T-cell (primary cell): ENCODE results near the gene RAPGEF4. TPM values are rescaled to one million over a fixed set of nuclear protein-coding genes. Genes with fewer than 3 reads are reported as not detected.

Experiments used
- ATAC-seq, 4 experiments: fragments of 200-7000 bp in 3 of 4; fragments of 150-1000 bp in 1 of 4; cut with Tn5 transposase; replicated peaks in 1 of 4; 1 replicate in 3 of 4; 2 replicates in 1 of 4; pipeline ENCODE4 v1.10.0; 2021; ENCODE audit warnings: moderate library complexity in 3 of 4, mild to moderate bottlenecking in 2 of 4, moderate number of reproducible peaks in 1 of 4
- CTCF ChIA-PET, 2 donors: fragments of 300-600 bp; sonication (Branson Sonifier 250); formaldehyde crosslinking; loops; one replicate each; lab custom pipeline; 2022; ENCODE audit warnings: antibody characterized with exemption in 2 of 2; lab: Charles Lee
- POLR2A ChIA-PET, 2 donors: fragments of 300-600 bp; sonication (Branson Sonifier 250); formaldehyde crosslinking; loops; one replicate each; lab custom pipeline; 2022; ENCODE audit warnings: antibody characterized with exemption in 2 of 2; lab: Charles Lee
- DNase-seq, 35 experiments: peaks; one replicate each; pipeline versions ENCODE4 v3.0.0 to v3.0.0-alpha.2; 2013 to 2023
- H3K27ac ChIP-seq: one replicate; pipeline ENCODE4 v1.5.1; 2013; ENCODE audit warnings: low read length
- H3K27me3 ChIP-seq, 2 experiments: replicated peaks in 1 of 2; 1 replicate in 1 of 2; 2 replicates in 1 of 2; pipeline versions ENCODE4 v1.6.1 to v1.7.0; 2013; ENCODE audit warnings: low read length in 1 of 2, mixed read lengths in 1 of 2; ENCODE audit not compliant: control insufficient read depth in 2 of 2, insufficient read depth in 2 of 2; ENCODE audit errors: extremely low read depth in 1 of 2
- H3K36me3 ChIP-seq, 2 donors: 1 replicate in 1 of 2; 2 replicates in 1 of 2; pipeline versions ENCODE4 v1.6.1 to v1.7.0; 2013; ENCODE audit warnings: low read length in 1 of 2; ENCODE audit not compliant: control insufficient read depth in 2 of 2, insufficient read depth in 1 of 2; ENCODE audit errors: extremely low read depth in 1 of 2
- H3K4me1 ChIP-seq, 2 experiments: 1 replicate in 1 of 2; 2 replicates in 1 of 2; pipeline versions ENCODE4 v1.6.1 to v1.7.0; 2013; ENCODE audit warnings: low read length in 2 of 2, mixed read lengths in 1 of 2; ENCODE audit not compliant: insufficient read depth in 2 of 2, control insufficient read depth in 1 of 2; ENCODE audit errors: extremely low read depth in 1 of 2
- H3K4me3 ChIP-seq, 2 donors: 1 replicate in 1 of 2; 2 replicates in 1 of 2; pipeline versions ENCODE4 v1.5.1 to v1.7.0; 2013; ENCODE audit warnings: mild to moderate bottlenecking in 2 of 2, low read length in 1 of 2, moderate library complexity in 1 of 2; ENCODE audit not compliant: control insufficient read depth in 1 of 2; ENCODE audit errors: extremely low read depth in 1 of 2
- H3K9me3 ChIP-seq: 2 replicates; pipeline ENCODE4 v1.7.0; 2013
- H3K27ac Mint-ChIP-seq, 2 donors: one replicate each; pipeline ENCODE4 v1.8.0; 2020 to 2021; ENCODE audit warnings: mild to moderate bottlenecking in 2 of 2, mixed read lengths in 2 of 2
- H3K27me3 Mint-ChIP-seq, 2 donors: one replicate each; pipeline ENCODE4 v1.8.0; 2021 to 2022; ENCODE audit warnings: mixed read lengths in 2 of 2
- H3K36me3 Mint-ChIP-seq: one replicate; pipeline ENCODE4 v1.8.0; 2021; ENCODE audit warnings: mixed read lengths
- H3K4me1 Mint-ChIP-seq, 3 donors: one replicate each; pipeline ENCODE4 v1.8.0; 2020 to 2022; ENCODE audit warnings: mixed read lengths in 3 of 3, mild to moderate bottlenecking in 1 of 3
- H3K4me3 Mint-ChIP-seq, 3 donors: one replicate each; pipeline ENCODE4 v1.8.0; 2020 to 2022; ENCODE audit warnings: mild to moderate bottlenecking in 3 of 3, mixed read lengths in 3 of 3, moderate library complexity in 3 of 3
- H3K9me3 Mint-ChIP-seq, 3 donors: one replicate each; pipeline ENCODE4 v1.8.0; 2020 to 2022; ENCODE audit warnings: mixed read lengths in 3 of 3
- WGBS: methylation state at CpG from one replicate; pipeline ENCODE4 v1.1.5; 2013; ENCODE audit warnings: missing lambda C conversion rate; ENCODE audit not compliant: insufficient coverage; 5-methylcytosine and 5-hydroxymethylcytosine counted together
- total RNA-seq, 35 experiments: library from RNA in 6 of 35; stranded (reverse) in 6 of 35; fragments of 120-200 nt in 1 of 35; gene quantifications; one replicate each; pipeline versions ENCODE4 v1.2.1 to v1.2.4 and lab custom pipeline; 2013 to 2026

RAPGEF4 gene
- total RNA-seq, 5 donors from 2014 or later (not counting 1 experiment from before 2014, with no cell fraction given): 0.18 to 2.5 (median 0.38) TPM

- Mint-ChIP-seq H3K36me3 (no peaks in the 10 kb centered on the region), H3K4me3 (no peak overlapping the region), H3K4me1 (peaks cover 21 to 27% (median 26%) of the 10 kb centered on the region in 3 donors), H3K9me3 (no peaks in the 10 kb centered on the region), H3K27me3 (peaks cover 6 to 15% of the 10 kb centered on the region in 2 donors), H3K27ac (no peak overlapping the region)
- Histone ChIP-seq H3K27me3 (no peaks in the 10 kb centered on the region), H3K27ac (no peak overlapping the region), H3K36me3 (no peaks in the 10 kb centered on the region), H3K4me1 (peaks cover 12 to 23% of the 10 kb centered on the region in 2 experiments), H3K9me3 (no peaks in the 10 kb centered on the region), H3K4me3 (no peak overlapping the region)
- WGBS: no CpG with 5 or more reads among the region's 3 CpGs
- DNase-seq: no peak
- POLR2A ChIA-PET: no interaction called here
- CTCF ChIA-PET: interaction anchor here in 1 of 2 donors (1.0 kb wide), 1 partner anchor 16 kb away, joined by 5 read pairs; no protein-coding TSS in a partner anchor
- ATAC-seq: no peak
Measured at GRCh38 chr2:172947461-172948153, 212.0 kb downstream of the RAPGEF4 start.

GRCh38 chr2:172949522-172949921, 213.9 kb downstream of the RAPGEF4 start:
- no peaks in the 10 kb centered on the region for H3K9me3 ChIP-seq
- POLR2A ChIA-PET: no interaction called here
- Mint-ChIP-seq H3K4me3 (no peak overlapping the region), H3K9me3 (no peaks in the 10 kb centered on the region), H3K36me3 (no peaks in the 10 kb centered on the region), H3K27ac (no peak overlapping the region), H3K27me3 (peaks cover 6 to 14% of the 10 kb centered on the region in 2 donors), H3K4me1 (peaks cover 5 to 8% (median 8%) of the 10 kb centered on the region in 3 donors)
- H3K36me3 ChIP-seq: no peaks in the 10 kb centered on the region
- peaks cover 0 to 8% of the 10 kb centered on the region in 2 experiments for H3K4me1 ChIP-seq
- DNase-seq: no peak
- no peaks in the 10 kb centered on the region for H3K27me3 ChIP-seq
- no peak overlapping the region for H3K27ac ChIP-seq
- ATAC-seq: no peak
- CTCF ChIA-PET: no interaction called here
- no peak overlapping the region for H3K4me3 ChIP-seq

- Histone ChIP-seq H3K27me3 (no peaks in the 10 kb centered on the region), H3K36me3 (no peaks in the 10 kb centered on the region), H3K9me3 (no peaks in the 10 kb centered on the region), H3K4me1 (no peaks in the 10 kb centered on the region), H3K4me3 (no peak overlapping the region), H3K27ac (no peak overlapping the region)
- Mint-ChIP-seq H3K36me3 (no peaks in the 10 kb centered on the region), H3K4me1 (no peaks in the 10 kb centered on the region), H3K27ac (no peak overlapping the region), H3K4me3 (no peak overlapping the region), H3K27me3 (peaks cover 6 to 11% of the 10 kb centered on the region in 2 donors), H3K9me3 (no peaks in the 10 kb centered on the region)
- ChIA-PET POLR2A (no interaction called here), CTCF (no interaction called here)
- ATAC-seq: no peak
- DNase-seq: no peak
Measured at GRCh38 chr2:172950565-172950964, 214.9 kb downstream of the RAPGEF4 start.

GRCh38 chr2:172951554-172951953, 215.9 kb downstream of the RAPGEF4 start:
- no peaks in the 10 kb centered on the region for H3K9me3 ChIP-seq
- no peak for DNase-seq
- no peak overlapping the region for H3K27ac Mint-ChIP-seq

DNA sequence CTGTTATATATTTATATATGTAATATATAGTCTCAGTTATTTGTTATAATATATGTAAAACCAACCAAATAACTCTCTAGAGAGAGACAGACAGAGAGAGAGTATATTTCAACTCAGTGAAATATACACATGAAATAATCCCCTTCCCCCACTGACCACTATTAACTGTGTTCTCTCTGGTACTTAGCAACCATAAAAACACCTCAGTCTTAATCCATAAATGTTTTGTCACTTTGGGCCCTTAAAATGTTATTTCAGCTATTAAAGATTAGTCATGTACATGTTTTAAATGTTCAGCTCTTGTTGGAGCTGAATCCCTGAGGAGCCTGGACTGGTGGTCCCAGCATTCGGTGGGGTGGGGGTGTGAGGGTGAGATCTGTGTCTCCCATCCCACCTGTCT, 217.8 kb downstream of the RAPGEF4 start:
- CTCF ChIA-PET: no interaction called here
- Histone ChIP-seq H3K4me1 (no peaks in the 10 kb centered on the region), H3K36me3 (no peaks in the 10 kb centered on the region), H3K9me3 (no peaks in the 10 kb centered on the region), H3K27ac (no peak overlapping the region), H3K4me3 (no peak overlapping the region), H3K27me3 (peaks cover 0 to 2% of the 10 kb centered on the region in 2 experiments)
- Mint-ChIP-seq H3K27ac (no peak overlapping the region), H3K4me3 (no peak overlapping the region), H3K4me1 (no peaks in the 10 kb centered on the region), H3K9me3 (no peaks in the 10 kb centered on the region), H3K27me3 (peaks cover 0 to 7% of the 10 kb centered on the region in 2 donors), H3K36me3 (no peaks in the 10 kb centered on the region)
- no CpG with 5 or more reads among the region's 1 CpG for WGBS
- DNase-seq: no peak
- ATAC-seq: no peak
- POLR2A ChIA-PET: no interaction called here

More at GRCh38 chr2:172951554-172951953, 215.9 kb downstream of the RAPGEF4 start:
- Histone ChIP-seq H3K4me3 (no peak overlapping the region), H3K27ac (no peak overlapping the region), H3K4me1 (no peaks in the 10 kb centered on the region), H3K27me3 (peaks cover 0 to 2% of the 10 kb centered on the region in 2 experiments), H3K36me3 (no peaks in the 10 kb centered on the region)
- ChIA-PET CTCF (interaction anchor here in 1 of 2 donors (0.6 kb wide), 1 partner anchor 19 kb away, joined by 4 read pairs; no protein-coding TSS in a partner anchor), POLR2A (no interaction called here)
- WGBS: 81% methylated on average over 2 of the region's 2 CpGs
- H3K4me3 Mint-ChIP-seq: no peak overlapping the region
- H3K9me3 Mint-ChIP-seq: no peaks in the 10 kb centered on the region
- peaks cover 6 to 10% of the 10 kb centered on the region in 2 donors for H3K27me3 Mint-ChIP-seq
- no peaks in the 10 kb centered on the region for H3K4me1 Mint-ChIP-seq
- ATAC-seq: no peak
- H3K36me3 Mint-ChIP-seq: no peaks in the 10 kb centered on the region

GRCh38 chr2:172953970-172954852, 218.6 kb downstream of the RAPGEF4 start:
- no peak for DNase-seq
- CTCF ChIA-PET: no interaction called here
- no peaks in the 10 kb centered on the region for H3K4me1 ChIP-seq
- POLR2A ChIA-PET: no interaction called here
- no peaks in the 10 kb centered on the region for H3K9me3 ChIP-seq
- Mint-ChIP-seq H3K4me3 (no peak overlapping the region), H3K36me3 (no peaks in the 10 kb centered on the region), H3K27me3 (peaks cover 0 to 9% of the 10 kb centered on the region in 2 donors), H3K27ac (no peak overlapping the region), H3K9me3 (no peaks in the 10 kb centered on the region), H3K4me1 (no peaks in the 10 kb centered on the region)
- no peak overlapping the region for H3K27ac ChIP-seq
- ATAC-seq: no peak
- WGBS: 67% methylated on average over 1 of the region's 5 CpGs
- no peaks in the 10 kb centered on the region for H3K36me3 ChIP-seq
- H3K27me3 ChIP-seq: peaks cover 0 to 2% of the 10 kb centered on the region in 2 experiments
- no peak overlapping the region for H3K4me3 ChIP-seq
